HepG2 (cell line): Measurements from ENCODE around the gene GARS1. TPM values are rescaled to one million over a fixed set of nuclear protein-coding genes. Genes with fewer than 3 reads are reported as not detected.

Experiments used
- ATAC-seq: fragments of 200-7000 bp; cut with Tn5 transposase; 3 replicates; pipeline ENCODE4 v1.9.1; 2020; ENCODE audit warnings: mild to moderate bottlenecking, moderate library complexity
- BruUV-seq: library from RNA; stranded (reverse); fragments of 400-500 nt; replicated peaks from 2 replicates; lab custom pipeline; 2021; lab: Mats Ljungman, UMichigan
- CTCF ChIA-PET: fragments of 300-600 bp; formaldehyde crosslinking; extraction: SDS; loops from one replicate; lab custom pipeline; 2021; ENCODE audit warnings: low total read pairs, inconsistent platforms, low intra/inter-chr PET ratio; lab: Yijun Ruan, JAX
- POLR2A ChIA-PET: fragments of 350-600 bp; sonication (Branson Sonifier 250); formaldehyde crosslinking; loops from one replicate; lab custom pipeline; 2020; ENCODE audit warnings: antibody characterized with exemption, inconsistent platforms; lab: Yijun Ruan, JAX
- DNase-seq: peaks from one replicate; pipeline ENCODE4 v3.0.0-alpha.2; 2015; ENCODE audit warnings: low spot score
- FAIRE-seq: peaks from 3 replicates; lab custom pipeline; 2011; peaks lifted over from hg19 to GRCh38; lab: Jason Lieb, UNC
- H2AFZ ChIP-seq: one replicate; pipeline ENCODE4 v1.6.1; 2011; ENCODE audit warnings: low read length, inconsistent platforms
- H3K27ac ChIP-seq: fragments of 300-600 bp; 3 replicates; pipeline ENCODE4 v1.8.0; 2011; ENCODE audit warnings: mixed run types, mild to moderate bottlenecking, mixed read lengths, low read length, inconsistent platforms; ENCODE audit not compliant: insufficient read depth; ENCODE audit errors: extremely low read length
- H3K27me3 ChIP-seq, 2 experiments: fragments of 200-600 bp in 1 of 2; 2 replicates in 1 of 2; 3 replicates in 1 of 2; pipeline versions ENCODE4 v1.6.0 to v1.8.0; 2011; ENCODE audit warnings: low read length in 2 of 2, mild to moderate bottlenecking in 2 of 2, moderate library complexity in 2 of 2, inconsistent platforms in 1 of 2; ENCODE audit not compliant: insufficient read depth in 2 of 2, control insufficient read depth in 1 of 2
- H3K36me3 ChIP-seq, 2 experiments: fragments of 200-600 bp in 1 of 2; replicated peaks in 1 of 2; 2 replicates in 1 of 2; 3 replicates in 1 of 2; pipeline versions ENCODE4 v1.5.1 to v1.8.0; 2011; ENCODE audit warnings: low read length in 2 of 2, inconsistent platforms in 1 of 2; ENCODE audit not compliant: insufficient read depth in 2 of 2, control insufficient read depth in 1 of 2
- H3K4me1 ChIP-seq: 2 replicates; pipeline ENCODE4 v1.5.1; 2012; ENCODE audit warnings: low read length, inconsistent platforms; ENCODE audit not compliant: insufficient read depth
- H3K4me2 ChIP-seq: 2 replicates; pipeline ENCODE4 v1.6.0; 2011; ENCODE audit warnings: low read depth, low read length, inconsistent platforms
- H3K4me3 ChIP-seq, 3 experiments: fragments of 200-600 bp in 1 of 3; sonication (generic), shearing (Covaris generic) in 1 of 3; replicated peaks in 1 of 3; 2 replicates each; pipeline ENCODE4 v1.5.1; 2011 to 2016; ENCODE audit warnings: low read length in 3 of 3, inconsistent platforms in 2 of 3, low read depth in 2 of 3, mild to moderate bottlenecking in 2 of 3, control low read depth in 1 of 3, mixed read lengths in 1 of 3; ENCODE audit not compliant: insufficient read depth in 1 of 3
- H3K79me2 ChIP-seq: one replicate; pipeline ENCODE4 v1.6.1; 2011; ENCODE audit warnings: low read length, inconsistent platforms; ENCODE audit not compliant: insufficient read depth
- H3K9ac ChIP-seq: 2 replicates; pipeline ENCODE4 v1.6.0; 2011; ENCODE audit warnings: mild to moderate bottlenecking, low read depth, low read length, inconsistent platforms; ENCODE audit not compliant: insufficient read depth
- H3K9me3 ChIP-seq: 2 replicates; pipeline ENCODE4 v1.5.1; 2012; ENCODE audit warnings: mild to moderate bottlenecking, low read length
- H4K20me1 ChIP-seq: 2 replicates; pipeline ENCODE4 v1.6.0; 2011; ENCODE audit warnings: inconsistent platforms, mild to moderate bottlenecking, low read length, moderate library complexity; ENCODE audit not compliant: insufficient read depth
- FOSL2 ChIP-seq: sonication (generic); formaldehyde crosslinking; IDR thresholded peaks from 2 replicates; pipeline ENCODE4 v1.4.0; 2020; ENCODE audit warnings: missing genetic modification reagents
- HHEX ChIP-seq: IDR thresholded peaks from 2 replicates; pipeline ENCODE4 v1.6.1; 2016; ENCODE audit warnings: control low read depth
- KMT2A ChIP-seq: sonication (generic); formaldehyde crosslinking; IDR thresholded peaks from 2 replicates; pipeline ENCODE4 v1.4.0; 2020; ENCODE audit warnings: missing genetic modification reagents
- MAFG ChIP-seq: sonication (generic); formaldehyde crosslinking; IDR thresholded peaks from 2 replicates; pipeline ENCODE4 v1.5.1; 2020; ENCODE audit warnings: mild to moderate bottlenecking, missing genetic modification reagents
- MZF1 ChIP-seq: sonication (generic); formaldehyde crosslinking; IDR thresholded peaks from 2 replicates; pipeline ENCODE4 v1.8.1; 2023; ENCODE audit warnings: mild to moderate bottlenecking, missing genetic modification reagents, borderline replicate concordance
- NCOA5 ChIP-seq: sonication (generic); formaldehyde crosslinking; IDR thresholded peaks from 2 replicates; pipeline ENCODE4 v1.4.0; 2020; ENCODE audit warnings: missing genetic modification reagents
- STAT5B ChIP-seq: sonication (generic); formaldehyde crosslinking; IDR thresholded peaks from 2 replicates; pipeline ENCODE4 v1.4.0; 2020; ENCODE audit warnings: missing genetic modification reagents
- ZBTB25 ChIP-seq: IDR thresholded peaks from 2 replicates; pipeline ENCODE4 v1.6.1; 2018; ENCODE audit warnings: missing genetic modification reagents
- ZFP1 ChIP-seq: IDR thresholded peaks from 2 replicates; pipeline ENCODE4 v1.6.1; 2016
- ZNF138 ChIP-seq: sonication (generic); formaldehyde crosslinking; IDR thresholded peaks from 2 replicates; pipeline ENCODE4 v1.5.0; 2020; ENCODE audit warnings: mild to moderate bottlenecking, low read depth, missing genetic modification reagents
- ZNF709 ChIP-seq: sonication (generic); formaldehyde crosslinking; IDR thresholded peaks from 2 replicates; pipeline ENCODE4 v1.5.0; 2020; ENCODE audit warnings: mild to moderate bottlenecking, missing genetic modification reagents
- WGBS: methylation state at CpG from one replicate; pipeline ENCODE4 v1.1.6; 2017; ENCODE audit warnings: low lambda C conversion rate; 5-methylcytosine and 5-hydroxymethylcytosine counted together
- in situ Hi-C: cut with HindIII; loops from 2 replicates; pipeline ENCODE4 v1.10.0; 2017; ENCODE audit warnings: low pct_unique_long_range_greater_than_20kb; ENCODE audit not compliant: extremely low pct_ligation_motif_present
- intact Hi-C: fragments of 100-400 bp; cut with micrococcal nuclease; formaldehyde crosslinking; loops from one replicate; pipeline ENCODE4 v1.10.0; 2022; ENCODE audit not compliant: unreplicated experiment
- polyA plus RNA-seq, 8 experiments: library from polyadenylated mRNA; depleted of rRNA in 3 of 8; stranded (reverse) in 7 of 8; unstranded in 1 of 8; fragments of >200 nt; fragmentation: Illumina TruSeq in 4 of 8; extraction: Trizol in 4 of 8; gene quantifications; 2 replicates each; pipeline versions ENCODE4 v1.2.1 to v1.2.3, GENCODE V29; 2011 to 2016; ENCODE audit warnings: low read depth in 4 of 8, missing spikeins in 1 of 8, mixed read lengths in 1 of 8; ENCODE audit not compliant: insufficient read depth in 1 of 8
- total RNA-seq, 5 experiments: library from RNA; depleted of rRNA; stranded (reverse); fragments of >200 nt; fragmentation: Illumina TruSeq; extraction: Trizol; gene quantifications; 2 replicates each; pipeline ENCODE4 v1.2.3, GENCODE V29; 2016; ENCODE audit warnings: low read depth in 1 of 5
- TF ChIP-seq, protein P1 (sequence below): IDR thresholded peaks from 2 replicates; pipeline ENCODE4 v1.6.1; 2018; ENCODE audit warnings: missing genetic modification reagents, mild to moderate bottlenecking, missing compliant biosample characterization
- TF ChIP-seq, protein P2 (sequence below): fragments of 450-650 bp; IDR thresholded peaks from 2 replicates; pipeline ENCODE4 v1.6.1; 2017
- TF ChIP-seq, protein P3 (sequence below): sonication (generic); formaldehyde crosslinking; IDR thresholded peaks from 2 replicates; pipeline ENCODE4 v1.5.1; 2020; ENCODE audit warnings: mild to moderate bottlenecking, missing genetic modification reagents, moderate library complexity
- TF ChIP-seq, protein P4 (sequence below): IDR thresholded peaks from 2 replicates; pipeline ENCODE4 v1.6.1; 2016; ENCODE audit warnings: missing genetic modification reagents, missing compliant biosample characterization

Gene GARS1
- total and polyA plus RNA-seq, 2 of the 13 experiments (the other 11 are each of a cell fraction or from before 2014, with no cell fraction given), result 140 to 460 TPM

- TF ChIP-seq MAFG (CRISPR knock-in tag), result no peak
- TF ChIP-seq ZFP1 (CRISPR knock-in tag), result no peak
- no peak for TF ChIP-seq FOSL2 (CRISPR knock-in tag)
- no peak for TF ChIP-seq NCOA5
Observed at GRCh38 chr7:30679664-30680063, 85.0 kb downstream of the GARS1 start (continued).

DNA sequence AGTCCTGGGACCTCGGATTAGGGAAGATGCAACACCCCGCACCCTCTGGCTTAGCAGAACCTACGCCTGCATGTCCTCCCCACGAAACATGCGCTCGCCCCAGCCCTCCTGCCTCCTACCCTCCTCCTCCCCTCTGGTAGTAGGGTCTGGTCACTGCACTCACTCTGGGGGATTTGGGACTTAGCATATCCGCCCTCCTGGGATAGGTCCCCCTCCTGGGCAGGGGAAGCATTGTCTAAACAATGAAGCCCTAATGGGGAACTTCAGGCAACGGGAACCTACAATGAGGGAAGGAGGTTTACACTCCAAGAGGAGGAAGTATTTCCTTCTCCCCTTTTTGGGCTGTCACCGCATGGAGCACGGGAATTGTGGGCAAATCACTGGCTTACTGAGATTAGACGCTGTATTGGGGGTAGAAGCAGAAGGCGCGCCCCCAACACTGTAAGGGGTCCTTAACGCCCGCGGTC, 86.7 kb downstream of the GARS1 start:
- 57% methylated on average over 10 of the region's 16 CpGs for WGBS
- Histone ChIP-seq H3K4me2 (peak overlapping the region; percentile 57; the same call in 1 of the 2 replicates), H2AFZ (no peak overlapping the region), H3K4me3 (no peak overlapping the region), H3K27ac (no peak overlapping the region), H3K4me1 (no peaks in the 10 kb centered on the region), H3K79me2 (no peaks in the 10 kb centered on the region), H3K9ac (no peak overlapping the region), H4K20me1 (no peaks in the 10 kb centered on the region), H3K36me3 (no peaks in the 10 kb centered on the region), H3K9me3 (no peaks in the 10 kb centered on the region), H3K27me3 (peaks cover 4 to 49% of the 10 kb centered on the region in 2 experiments; a peak in 4 of 5 replicates)
- ATAC-seq (no peak; the same call in 2 of the 3 replicates), DNase-seq (no peak), FAIRE-seq (no peak)
- in situ Hi-C loops, result no loop called here
- intact Hi-C loops, result no loop called here
- ChIA-PET CTCF (no interaction called here), POLR2A (no interaction called here)
- no TSS peak for BruUV-seq
- TF ChIP-seq MZF1 (CRISPR knock-in tag) (no peak), HHEX (CRISPR knock-in tag) (no peak), ZNF709 (CRISPR knock-in tag) (no peak), KMT2A (CRISPR knock-in tag) (no peak), ZBTB25 (no peak), ZNF138 (CRISPR knock-in tag) (no peak), STAT5B (CRISPR knock-in tag) (no peak)
- TF ChIP-seq, protein P1, sequence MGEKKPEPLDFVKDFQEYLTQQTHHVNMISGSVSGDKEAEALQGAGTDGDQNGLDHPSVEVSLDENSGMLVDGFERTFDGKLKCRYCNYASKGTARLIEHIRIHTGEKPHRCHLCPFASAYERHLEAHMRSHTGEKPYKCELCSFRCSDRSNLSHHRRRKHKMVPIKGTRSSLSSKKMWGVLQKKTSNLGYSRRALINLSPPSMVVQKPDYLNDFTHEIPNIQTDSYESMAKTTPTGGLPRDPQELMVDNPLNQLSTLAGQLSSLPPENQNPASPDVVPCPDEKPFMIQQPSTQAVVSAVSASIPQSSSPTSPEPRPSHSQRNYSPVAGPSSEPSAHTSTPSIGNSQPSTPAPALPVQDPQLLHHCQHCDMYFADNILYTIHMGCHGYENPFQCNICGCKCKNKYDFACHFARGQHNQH (CRISPR knock-in tag), result no peak
- TF ChIP-seq, protein P2, sequence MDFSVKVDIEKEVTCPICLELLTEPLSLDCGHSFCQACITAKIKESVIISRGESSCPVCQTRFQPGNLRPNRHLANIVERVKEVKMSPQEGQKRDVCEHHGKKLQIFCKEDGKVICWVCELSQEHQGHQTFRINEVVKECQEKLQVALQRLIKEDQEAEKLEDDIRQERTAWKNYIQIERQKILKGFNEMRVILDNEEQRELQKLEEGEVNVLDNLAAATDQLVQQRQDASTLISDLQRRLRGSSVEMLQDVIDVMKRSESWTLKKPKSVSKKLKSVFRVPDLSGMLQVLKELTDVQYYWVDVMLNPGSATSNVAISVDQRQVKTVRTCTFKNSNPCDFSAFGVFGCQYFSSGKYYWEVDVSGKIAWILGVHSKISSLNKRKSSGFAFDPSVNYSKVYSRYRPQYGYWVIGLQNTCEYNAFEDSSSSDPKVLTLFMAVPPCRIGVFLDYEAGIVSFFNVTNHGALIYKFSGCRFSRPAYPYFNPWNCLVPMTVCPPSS, result no peak
- TF ChIP-seq, protein P3, sequence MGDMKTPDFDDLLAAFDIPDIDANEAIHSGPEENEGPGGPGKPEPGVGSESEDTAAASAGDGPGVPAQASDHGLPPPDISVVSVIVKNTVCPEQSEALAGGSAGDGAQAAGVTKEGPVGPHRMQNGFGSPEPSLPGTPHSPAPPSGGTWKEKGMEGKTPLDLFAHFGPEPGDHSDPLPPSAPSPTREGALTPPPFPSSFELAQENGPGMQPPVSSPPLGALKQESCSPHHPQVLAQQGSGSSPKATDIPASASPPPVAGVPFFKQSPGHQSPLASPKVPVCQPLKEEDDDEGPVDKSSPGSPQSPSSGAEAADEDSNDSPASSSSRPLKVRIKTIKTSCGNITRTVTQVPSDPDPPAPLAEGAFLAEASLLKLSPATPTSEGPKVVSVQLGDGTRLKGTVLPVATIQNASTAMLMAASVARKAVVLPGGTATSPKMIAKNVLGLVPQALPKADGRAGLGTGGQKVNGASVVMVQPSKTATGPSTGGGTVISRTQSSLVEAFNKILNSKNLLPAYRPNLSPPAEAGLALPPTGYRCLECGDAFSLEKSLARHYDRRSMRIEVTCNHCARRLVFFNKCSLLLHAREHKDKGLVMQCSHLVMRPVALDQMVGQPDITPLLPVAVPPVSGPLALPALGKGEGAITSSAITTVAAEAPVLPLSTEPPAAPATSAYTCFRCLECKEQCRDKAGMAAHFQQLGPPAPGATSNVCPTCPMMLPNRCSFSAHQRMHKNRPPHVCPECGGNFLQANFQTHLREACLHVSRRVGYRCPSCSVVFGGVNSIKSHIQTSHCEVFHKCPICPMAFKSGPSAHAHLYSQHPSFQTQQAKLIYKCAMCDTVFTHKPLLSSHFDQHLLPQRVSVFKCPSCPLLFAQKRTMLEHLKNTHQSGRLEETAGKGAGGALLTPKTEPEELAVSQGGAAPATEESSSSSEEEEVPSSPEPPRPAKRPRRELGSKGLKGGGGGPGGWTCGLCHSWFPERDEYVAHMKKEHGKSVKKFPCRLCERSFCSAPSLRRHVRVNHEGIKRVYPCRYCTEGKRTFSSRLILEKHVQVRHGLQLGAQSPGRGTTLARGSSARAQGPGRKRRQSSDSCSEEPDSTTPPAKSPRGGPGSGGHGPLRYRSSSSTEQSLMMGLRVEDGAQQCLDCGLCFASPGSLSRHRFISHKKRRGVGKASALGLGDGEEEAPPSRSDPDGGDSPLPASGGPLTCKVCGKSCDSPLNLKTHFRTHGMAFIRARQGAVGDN, result no peak
- TF ChIP-seq, protein P4, sequence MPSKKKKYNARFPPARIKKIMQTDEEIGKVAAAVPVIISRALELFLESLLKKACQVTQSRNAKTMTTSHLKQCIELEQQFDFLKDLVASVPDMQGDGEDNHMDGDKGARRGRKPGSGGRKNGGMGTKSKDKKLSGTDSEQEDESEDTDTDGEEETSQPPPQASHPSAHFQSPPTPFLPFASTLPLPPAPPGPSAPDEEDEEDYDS (CRISPR knock-in tag), result no peak
